Fibroblast of mammary gland (primary cell): ENCODE results near the gene SRD5A3.

ENCODE experiments used
- DNase-seq: peaks from one replicate; pipeline ENCODE4 v3.0.0-alpha.2; 2010; ENCODE audit warnings: low read depth
- H3K4me3 ChIP-seq: 2 replicates; pipeline ENCODE4 v1.5.1; 2011; ENCODE audit warnings: low read depth, mild to moderate bottlenecking, low read length, moderate library complexity; ENCODE audit not compliant: control insufficient read depth
- TF ChIP-seq, protein P1 (sequence below): conservative IDR thresholded peaks from 2 replicates; pipeline ENCODE4 v1.5.1; 2011; ENCODE audit warnings: low read depth, low read length, inconsistent platforms; ENCODE audit not compliant: control insufficient read depth, insufficient read depth

The SRD5A3 gene

GRCh38 chr4:55395529-55396307, 49.7 kb downstream of the SRD5A3 start, which contains the start of gene TMEM165:
Gene TMEM165 (plus strand): TSS chr4:55395957. CDS start chr4:55396190, 233 bp downstream.
- H3K4me3 ChIP-seq: peak within 1 kb of the TSS; percentile 77
- TF ChIP-seq, protein P1, sequence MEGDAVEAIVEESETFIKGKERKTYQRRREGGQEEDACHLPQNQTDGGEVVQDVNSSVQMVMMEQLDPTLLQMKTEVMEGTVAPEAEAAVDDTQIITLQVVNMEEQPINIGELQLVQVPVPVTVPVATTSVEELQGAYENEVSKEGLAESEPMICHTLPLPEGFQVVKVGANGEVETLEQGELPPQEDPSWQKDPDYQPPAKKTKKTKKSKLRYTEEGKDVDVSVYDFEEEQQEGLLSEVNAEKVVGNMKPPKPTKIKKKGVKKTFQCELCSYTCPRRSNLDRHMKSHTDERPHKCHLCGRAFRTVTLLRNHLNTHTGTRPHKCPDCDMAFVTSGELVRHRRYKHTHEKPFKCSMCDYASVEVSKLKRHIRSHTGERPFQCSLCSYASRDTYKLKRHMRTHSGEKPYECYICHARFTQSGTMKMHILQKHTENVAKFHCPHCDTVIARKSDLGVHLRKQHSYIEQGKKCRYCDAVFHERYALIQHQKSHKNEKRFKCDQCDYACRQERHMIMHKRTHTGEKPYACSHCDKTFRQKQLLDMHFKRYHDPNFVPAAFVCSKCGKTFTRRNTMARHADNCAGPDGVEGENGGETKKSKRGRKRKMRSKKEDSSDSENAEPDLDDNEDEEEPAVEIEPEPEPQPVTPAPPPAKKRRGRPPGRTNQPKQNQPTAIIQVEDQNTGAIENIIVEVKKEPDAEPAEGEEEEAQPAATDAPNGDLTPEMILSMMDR: no peak
- DNase-seq: peak; percentile 84

DNA sequence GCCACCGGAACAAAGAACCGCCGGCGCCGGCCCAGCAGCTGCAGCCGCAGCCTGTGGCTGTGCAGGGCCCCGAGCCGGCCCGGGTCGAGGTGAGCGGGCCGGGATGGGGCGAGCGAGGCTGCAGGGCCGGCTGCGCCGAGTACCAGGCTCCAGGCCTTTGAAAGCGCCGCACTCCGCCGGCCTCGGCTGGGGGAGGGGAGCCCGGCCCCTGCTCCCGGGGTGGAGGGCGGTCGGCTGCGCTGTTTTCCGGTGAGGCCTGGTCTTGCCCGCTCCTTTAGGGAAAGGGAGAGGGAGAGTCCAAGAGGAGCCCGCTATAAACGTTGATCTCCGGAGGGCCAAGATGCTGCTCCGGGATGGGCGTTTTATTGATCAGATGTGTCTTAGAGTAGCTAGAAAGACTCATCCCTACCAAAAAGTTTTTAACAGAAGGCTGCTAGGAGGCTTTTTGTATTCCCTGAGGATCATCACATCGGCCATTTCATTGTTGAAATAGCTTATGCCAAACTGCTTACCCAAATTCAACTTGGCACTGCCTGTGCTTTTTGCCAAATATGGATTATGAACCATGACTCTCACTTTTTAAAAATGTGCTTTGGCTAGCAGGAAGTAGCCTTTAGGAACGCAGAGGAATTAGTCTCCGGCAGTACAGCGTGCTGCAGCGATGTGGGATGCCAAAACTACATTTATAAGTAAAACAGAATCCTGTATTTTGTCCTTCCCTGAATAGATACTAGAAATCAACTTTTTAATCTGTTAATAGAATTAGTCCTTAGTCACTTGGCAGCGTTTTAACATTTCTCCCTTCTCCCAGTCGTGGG, 50.5 kb downstream of the SRD5A3 start:
- peak overlapping the region; percentile 77 for H3K4me3 ChIP-seq
- DNase-seq: peak; percentile 43
- TF ChIP-seq, protein P1: no peak

DNA sequence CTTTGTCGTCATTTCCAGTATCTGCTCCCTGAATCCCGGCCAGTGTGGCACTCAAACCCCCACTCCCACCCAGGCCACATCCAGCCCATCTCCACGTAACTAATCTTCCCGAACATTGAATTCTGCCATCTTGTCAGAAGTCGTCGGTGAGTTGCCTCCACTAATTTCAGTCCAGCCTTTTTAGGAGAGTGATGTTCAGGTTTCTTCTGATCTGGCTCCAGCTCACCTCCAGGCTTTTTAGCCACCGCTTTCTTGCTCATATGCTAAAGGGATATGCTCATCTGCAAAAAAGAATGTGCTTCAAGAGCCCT, 51.0 kb downstream of the SRD5A3 start:
- DNase-seq: peak; percentile 47
- TF ChIP-seq, protein P1: no peak
- H3K4me3 ChIP-seq: peak overlapping the region; percentile 77

DNA sequence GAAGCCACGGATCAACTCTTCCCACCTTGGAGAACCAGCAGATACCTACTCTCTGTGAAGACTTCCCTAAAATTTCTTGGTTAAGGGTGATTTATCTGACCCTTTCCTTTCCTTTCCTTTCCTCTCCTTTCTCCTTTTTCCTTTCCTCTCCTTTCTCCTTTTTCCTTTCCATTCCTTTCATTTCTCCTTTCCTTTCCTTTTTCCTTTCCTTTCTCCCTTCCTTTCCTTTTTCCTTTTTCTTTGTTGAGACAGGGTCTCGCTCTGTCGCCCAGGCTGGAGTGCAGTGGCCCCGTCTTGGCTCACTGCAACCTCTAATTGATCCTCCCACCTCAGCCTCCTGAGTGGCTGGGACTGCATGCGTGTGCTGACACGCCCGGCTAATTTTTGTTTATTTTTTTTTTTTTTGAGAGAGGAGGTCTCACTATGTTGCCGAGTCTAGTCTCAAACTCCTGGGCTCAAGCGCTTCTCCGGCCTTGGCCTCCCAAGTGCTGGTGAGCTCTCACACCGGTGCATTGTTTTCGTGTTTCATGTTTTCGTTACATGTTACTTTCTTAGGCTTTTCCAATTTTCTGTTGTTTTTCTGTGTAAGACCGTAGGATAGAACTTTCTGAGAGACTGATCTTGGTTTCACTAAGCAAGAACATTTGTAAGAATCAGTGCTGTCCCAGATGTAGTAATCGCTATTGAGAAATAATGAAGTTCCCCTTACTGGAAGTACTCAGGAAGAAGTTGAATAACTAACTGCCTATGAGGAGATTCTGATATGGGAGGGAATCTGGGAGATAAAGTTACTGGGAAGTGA, 51.7 kb downstream of the SRD5A3 start:
- peak overlapping the region; percentile 77 for H3K4me3 ChIP-seq
- TF ChIP-seq, protein P1: no peak
- peak; percentile 82 for DNase-seq

GRCh38 chr4:55398461-55398860, 52.4 kb downstream of the SRD5A3 start:
- peak; percentile 73 for DNase-seq
- TF ChIP-seq, protein P1: no peak
- peak overlapping the region; percentile 77 for H3K4me3 ChIP-seq

- TF ChIP-seq, protein P1: no peak
- peak; percentile 33 for DNase-seq
- peak overlapping the region; percentile 77 for H3K4me3 ChIP-seq
Measured at GRCh38 chr4:55398966-55399365, 52.9 kb downstream of the SRD5A3 start.
